ENCODE data around the gene TNP1. TPM values are rescaled to one million over a fixed set of nuclear protein-coding genes. Genes with fewer than 3 reads are reported as not detected.

Gene TNP1
- total RNA-seq, 1 experiment from 2014 or later: not detected

- TF ChIP-seq, protein P1, sequence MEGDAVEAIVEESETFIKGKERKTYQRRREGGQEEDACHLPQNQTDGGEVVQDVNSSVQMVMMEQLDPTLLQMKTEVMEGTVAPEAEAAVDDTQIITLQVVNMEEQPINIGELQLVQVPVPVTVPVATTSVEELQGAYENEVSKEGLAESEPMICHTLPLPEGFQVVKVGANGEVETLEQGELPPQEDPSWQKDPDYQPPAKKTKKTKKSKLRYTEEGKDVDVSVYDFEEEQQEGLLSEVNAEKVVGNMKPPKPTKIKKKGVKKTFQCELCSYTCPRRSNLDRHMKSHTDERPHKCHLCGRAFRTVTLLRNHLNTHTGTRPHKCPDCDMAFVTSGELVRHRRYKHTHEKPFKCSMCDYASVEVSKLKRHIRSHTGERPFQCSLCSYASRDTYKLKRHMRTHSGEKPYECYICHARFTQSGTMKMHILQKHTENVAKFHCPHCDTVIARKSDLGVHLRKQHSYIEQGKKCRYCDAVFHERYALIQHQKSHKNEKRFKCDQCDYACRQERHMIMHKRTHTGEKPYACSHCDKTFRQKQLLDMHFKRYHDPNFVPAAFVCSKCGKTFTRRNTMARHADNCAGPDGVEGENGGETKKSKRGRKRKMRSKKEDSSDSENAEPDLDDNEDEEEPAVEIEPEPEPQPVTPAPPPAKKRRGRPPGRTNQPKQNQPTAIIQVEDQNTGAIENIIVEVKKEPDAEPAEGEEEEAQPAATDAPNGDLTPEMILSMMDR (IDR thresholded peaks at IDR 0.05; ENCODE audit: unreplicated experiment): no peak
- Mint-ChIP-seq H3K4me1 (ENCODE audit: insufficient read depth, unreplicated experiment) (no peaks in the 10 kb centered on the region), H3K9me3 (ENCODE audit: unreplicated experiment) (no peaks in the 10 kb centered on the region), H3K27ac (ENCODE audit: low read depth, unreplicated experiment) (no peak overlapping the region), H3K36me3 (ENCODE audit: insufficient read depth, unreplicated experiment) (no peaks in the 10 kb centered on the region), H3K27me3 (ENCODE audit: insufficient read depth, unreplicated experiment) (peaks cover 65% of the 10 kb centered on the region), H3K4me3 (ENCODE audit: unreplicated experiment) (no peak overlapping the region)
- DNase-seq (ENCODE audit: unreplicated experiment): no peak
- no TSS peak for BruUV-seq (replicated peaks)
- intact Hi-C loops (cut with micrococcal nuclease): no loop called here
- ChIA-PET POLR2A (no interaction called here), CTCF (interaction anchor here (0.7 to 1.2 kb wide), 2 partner anchors 27 to 65 kb away, joined by 3 to 4 read pairs; no protein-coding TSS in a partner anchor)
Observed at GRCh38 chr2:216819055-216819454, 40.8 kb downstream of the TNP1 start.

DNA sequence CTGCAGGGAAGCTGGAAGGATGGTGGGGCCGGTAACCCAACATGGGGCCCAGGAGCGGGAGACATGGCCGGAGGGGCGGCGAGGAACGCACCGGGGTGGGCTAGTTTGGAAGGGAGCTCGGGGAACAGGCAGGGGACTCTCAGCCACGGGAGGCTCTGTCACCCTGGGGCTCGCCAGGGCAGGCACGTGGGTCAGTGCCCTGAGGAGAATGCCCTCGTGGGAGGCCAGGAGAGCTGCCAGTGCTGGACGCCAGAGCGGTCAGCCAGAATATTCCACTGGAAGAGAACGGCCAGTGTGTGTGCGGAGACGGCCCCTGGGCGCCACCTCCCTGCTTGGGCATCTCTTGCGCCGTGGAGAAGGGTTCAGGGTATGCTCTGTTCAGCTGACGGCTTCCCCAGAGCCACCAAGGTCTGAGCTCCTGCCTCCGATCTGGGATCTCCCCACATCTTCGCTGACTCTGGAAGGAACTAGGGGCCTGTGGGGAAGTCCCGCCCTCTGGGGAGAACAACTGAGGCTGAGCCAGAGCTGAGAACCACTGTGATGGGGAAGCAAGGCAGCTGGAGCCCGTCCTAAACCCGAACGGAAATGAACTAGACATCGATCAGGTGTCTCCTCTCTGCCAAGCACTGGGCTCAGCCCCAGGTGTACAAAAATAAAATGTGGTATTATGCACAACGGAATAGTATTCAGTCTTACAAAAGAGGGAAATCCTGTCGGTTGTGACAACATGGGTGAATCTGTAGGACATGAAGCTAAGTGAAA lies 49.3 kb downstream of the TNP1 start:
- TF ChIP-seq, protein P1 (IDR thresholded peaks at IDR 0.05; ENCODE audit: unreplicated experiment): no peak
- Mint-ChIP-seq H3K36me3 (ENCODE audit: insufficient read depth, unreplicated experiment) (no peaks in the 10 kb centered on the region), H3K9me3 (ENCODE audit: unreplicated experiment) (no peaks in the 10 kb centered on the region), H3K4me1 (ENCODE audit: insufficient read depth, unreplicated experiment) (no peaks in the 10 kb centered on the region), H3K27ac (ENCODE audit: low read depth, unreplicated experiment) (no peak overlapping the region), H3K27me3 (ENCODE audit: insufficient read depth, unreplicated experiment) (peaks cover 15% of the 10 kb centered on the region), H3K4me3 (ENCODE audit: unreplicated experiment) (no peak overlapping the region)
- CTCF ChIA-PET: interaction anchor here (0.6 kb wide), 2 partner anchors 480 to 1592 kb away, joined by 4 to 5 read pairs; no protein-coding TSS in a partner anchor
- POLR2A ChIA-PET: no interaction called here
- intact Hi-C loops (cut with micrococcal nuclease): no loop called here
- no TSS peak for BruUV-seq (replicated peaks)
- no peak for DNase-seq (ENCODE audit: unreplicated experiment)

Other genes starting within 250 kb of the TNP1 start
- gene IGFBP2, start 226.6 kb downstream of the TNP1 start, total RNA-seq (2022): 18.3 and 32.0 TPM in 2 replicates
- gene IGFBP5, start 164.5 kb downstream of the TNP1 start, total RNA-seq (2022): not detected in 2 replicates

Measured in MCF 10A (cell line).